Right ventricle myocardium inferior (tissue), 1 donor: Measurements from ENCODE around the gene SNX18. TPM values are rescaled to one million over a fixed set of nuclear protein-coding genes. Genes with fewer than 3 reads are reported as not detected.

ENCODE experiments used
- ATAC-seq: fragments of 200-7000 bp; cut with Tn5 transposase; one replicate; pipeline ENCODE4 v1.9.1; 2020; ENCODE audit warnings: mild to moderate bottlenecking, moderate library complexity
- DNase-seq: peaks from one replicate; pipeline ENCODE4 v3.0.0; 2021; ENCODE audit errors: missing footprints
- intact Hi-C: fragments of 100-400 bp; cut with DNase I; formaldehyde crosslinking; loops from one replicate; pipeline ENCODE4 v1.11.0; 2022
- total RNA-seq: library from RNA; stranded (reverse); fragmentation: NEBNext Ultra II Directional; extraction: Animal tissue kit (Norgen Biotek cat#: 25700); gene quantifications from one replicate; pipeline ENCODE4 v1.2.1, GENCODE V29; 2021
- donor health status: DM: no; HTN: yes; CAD: no; lungs with severe emphysema.

SNX18 gene
- total RNA-seq, 1 donor from 2014 or later: 25.2 TPM

- ATAC-seq: no peak
- no peak for DNase-seq
- intact Hi-C loops: loop anchor here (5.0 kb wide), 2 partner anchors 66 to 271 kb away; no protein-coding TSS in a partner anchor
Measured at GRCh38 chr5:54516051-54516655, 1.4 kb upstream of the SNX18 start.

GRCh38 chr5:54517174-54517511 is 416 bp upstream of the SNX18 start:
- intact Hi-C loops: loop anchor here (1.0 to 5.0 kb wide), 4 partner anchors 65 to 350 kb away; no protein-coding TSS in a partner anchor
- DNase-seq: no peak
- ATAC-seq: no peak

GRCh38 chr5:54518146-54518817 is 723 bp downstream of the SNX18 start:
- peak; percentile 73 for ATAC-seq
- DNase-seq: peak; percentile 90
- intact Hi-C loops: loop anchor here (2.0 to 5.0 kb wide), 4 partner anchors 64 to 269 kb away; no protein-coding TSS in a partner anchor

GRCh38 chr5:54518818-54519508 is 1.4 kb downstream of the SNX18 start:
- intact Hi-C loops: loop anchor here (2.0 to 5.0 kb wide), 4 partner anchors 63 to 268 kb away; no protein-coding TSS in a partner anchor
- no peak for DNase-seq

GRCh38 chr5:54519509-54519876 is 1.9 kb downstream of the SNX18 start:
- intact Hi-C loops: loop anchor here (2.0 to 5.0 kb wide), 4 partner anchors 63 to 268 kb away; no protein-coding TSS in a partner anchor
- ATAC-seq (no peak), DNase-seq (no peak)

More at GRCh38 chr5:54518818-54519508, 1.4 kb downstream of the SNX18 start:
- no peak for ATAC-seq

GRCh38 chr5:54520438-54520846 is 2.9 kb downstream of the SNX18 start:
- intact Hi-C loops: loop anchor here (5.0 kb wide), 1 partner anchor 182 kb away; no protein-coding TSS in a partner anchor
- ATAC-seq: no peak

GRCh38 chr5:54520940-54521339 is 3.4 kb downstream of the SNX18 start:
- no peak for DNase-seq
- intact Hi-C loops: loop anchor here (5.0 kb wide), 1 partner anchor 181 kb away; no protein-coding TSS in a partner anchor
- ATAC-seq: no peak

More at GRCh38 chr5:54520438-54520846, 2.9 kb downstream of the SNX18 start:
- DNase-seq: no peak

- no peak for ATAC-seq
- no peak for DNase-seq
- intact Hi-C loops: loop anchor here (5.0 kb wide), 1 partner anchor 180 kb away; no protein-coding TSS in a partner anchor
Measured at GRCh38 chr5:54521856-54522479, 4.4 kb downstream of the SNX18 start.

- intact Hi-C loops: loop anchor here (5.0 kb wide), 1 partner anchor 179 kb away; no protein-coding TSS in a partner anchor
- no peak for ATAC-seq
- no peak for DNase-seq
Measured at GRCh38 chr5:54523534-54523933, 6.0 kb downstream of the SNX18 start.

- intact Hi-C loops: loop anchor here (5.0 kb wide), 1 partner anchor 178 kb away; no protein-coding TSS in a partner anchor
- no peak for ATAC-seq
Measured at GRCh38 chr5:54524082-54524481, 6.5 kb downstream of the SNX18 start.

GRCh38 chr5:54524704-54525103 is 7.1 kb downstream of the SNX18 start:
- intact Hi-C loops: loop anchor here (5.0 kb wide), 1 partner anchor 178 kb away; no protein-coding TSS in a partner anchor
- ATAC-seq (peak; percentile 19), DNase-seq (peak; percentile 73)

More at GRCh38 chr5:54524082-54524481, 6.5 kb downstream of the SNX18 start:
- DNase-seq: no peak

- intact Hi-C loops: no loop called here
- ATAC-seq (no peak), DNase-seq (no peak)
Measured at GRCh38 chr5:54525261-54525660, 7.7 kb downstream of the SNX18 start.

GRCh38 chr5:54525692-54526091 is 8.1 kb downstream of the SNX18 start:
- ATAC-seq (no peak), DNase-seq (no peak)
- intact Hi-C loops: no loop called here

GRCh38 chr5:54526604-54527288 is 9.2 kb downstream of the SNX18 start:
- ATAC-seq: peak; percentile 5
- DNase-seq: no peak
- intact Hi-C loops: no loop called here

GRCh38 chr5:54528633-54529209 is 11.2 kb downstream of the SNX18 start:
- no peak for DNase-seq
- ATAC-seq: peak; percentile 12
- intact Hi-C loops: no loop called here

GRCh38 chr5:54529565-54529964 is 12.0 kb downstream of the SNX18 start:
- no peak for ATAC-seq

GRCh38 chr5:54531546-54531945 is 14.0 kb downstream of the SNX18 start:
- DNase-seq (peak; percentile 66), ATAC-seq (no peak)
- intact Hi-C loops: no loop called here

More at GRCh38 chr5:54529565-54529964, 12.0 kb downstream of the SNX18 start:
- no peak for DNase-seq
- intact Hi-C loops: no loop called here
